Stomach smooth muscle (tissue), 2 donors: ENCODE results near the gene BMF.

Source experiments
- H3K27ac ChIP-seq: one replicate; pipeline ENCODE4 v1.7.0; 2013; ENCODE audit warnings: mild to moderate bottlenecking, low read length, inconsistent platforms
- H3K27me3 ChIP-seq, 2 donors: one replicate each; pipeline ENCODE4 v1.7.0; 2013; ENCODE audit warnings: low read length in 2 of 2; ENCODE audit not compliant: insufficient read depth in 2 of 2, control insufficient read depth in 1 of 2
- H3K36me3 ChIP-seq, 2 donors: one replicate each; pipeline ENCODE4 v1.7.0; 2013; ENCODE audit warnings: low read length in 2 of 2; ENCODE audit not compliant: control insufficient read depth in 2 of 2, insufficient read depth in 2 of 2
- H3K4me1 ChIP-seq: one replicate; pipeline ENCODE4 v1.7.0; 2013; ENCODE audit warnings: low read length; ENCODE audit not compliant: control insufficient read depth, insufficient read depth
- H3K4me3 ChIP-seq, 2 donors: one replicate each; pipeline ENCODE4 v1.7.0; 2013; ENCODE audit warnings: low read length in 2 of 2
- H3K9ac ChIP-seq, 2 donors: one replicate each; pipeline ENCODE4 v1.7.0; 2013; ENCODE audit warnings: low read length in 2 of 2, mild to moderate bottlenecking in 1 of 2
- H3K9me3 ChIP-seq, 2 donors: one replicate each; pipeline ENCODE4 v1.7.0; 2013; ENCODE audit warnings: low read length in 2 of 2; ENCODE audit not compliant: control insufficient read depth in 2 of 2
- donor health status: healthy.
- donor health status: Pancreatic carcinoma.

The BMF gene

GRCh38 chr15:40111888-40112287 lies 3.2 kb upstream of the BMF start:
- no peak overlapping the region for H3K9ac ChIP-seq
- no peak overlapping the region for H3K27ac ChIP-seq
- peaks cover 2% of the 10 kb centered on the region in 2 donors for H3K27me3 ChIP-seq
- no peaks in the 10 kb centered on the region for H3K36me3 ChIP-seq
- peaks cover 26% of the 10 kb centered on the region for H3K4me1 ChIP-seq
- H3K9me3 ChIP-seq = no peaks in the 10 kb centered on the region
- no peak overlapping the region for H3K4me3 ChIP-seq

DNA sequence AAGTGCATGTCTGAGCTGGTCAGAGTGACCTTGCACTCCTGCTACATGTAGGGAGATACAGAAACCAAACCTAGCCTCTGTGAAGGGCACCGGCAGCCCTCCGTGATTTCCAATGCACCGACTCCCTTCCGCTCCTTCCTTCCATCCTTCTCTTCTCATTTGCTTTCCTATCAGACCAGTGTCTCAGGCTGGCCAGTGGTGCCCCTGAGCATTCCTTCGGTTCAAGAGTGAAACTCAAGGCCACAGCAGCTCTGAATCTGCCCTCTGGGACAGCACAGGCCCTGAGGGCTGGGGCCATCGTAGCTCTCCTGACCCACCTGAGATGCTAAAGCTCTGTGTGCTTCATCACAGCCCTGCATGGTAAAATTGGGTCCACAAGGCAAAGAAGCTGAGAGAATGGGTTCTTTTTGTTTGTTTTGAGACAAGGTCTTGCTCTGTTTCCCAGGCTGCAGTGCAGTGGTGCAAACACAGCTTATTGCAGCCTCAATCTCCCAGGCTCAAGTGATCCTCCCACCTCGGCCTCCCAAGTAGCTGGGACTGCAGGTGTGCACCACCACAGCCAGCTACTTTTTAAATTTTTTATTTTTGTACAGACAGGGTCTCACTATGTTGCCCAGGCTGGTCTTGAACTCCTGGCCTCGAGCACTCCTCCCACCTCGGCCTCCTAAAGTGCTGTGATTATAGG lies 2.3 kb upstream of the BMF start:
- Histone ChIP-seq H3K9me3 (no peaks in the 10 kb centered on the region), H3K4me1 (peaks cover 31% of the 10 kb centered on the region), H3K4me3 (no peak overlapping the region), H3K9ac (no peak overlapping the region), H3K36me3 (no peaks in the 10 kb centered on the region), H3K27ac (no peak overlapping the region), H3K27me3 (peaks cover 2% of the 10 kb centered on the region in 2 donors)

DNA sequence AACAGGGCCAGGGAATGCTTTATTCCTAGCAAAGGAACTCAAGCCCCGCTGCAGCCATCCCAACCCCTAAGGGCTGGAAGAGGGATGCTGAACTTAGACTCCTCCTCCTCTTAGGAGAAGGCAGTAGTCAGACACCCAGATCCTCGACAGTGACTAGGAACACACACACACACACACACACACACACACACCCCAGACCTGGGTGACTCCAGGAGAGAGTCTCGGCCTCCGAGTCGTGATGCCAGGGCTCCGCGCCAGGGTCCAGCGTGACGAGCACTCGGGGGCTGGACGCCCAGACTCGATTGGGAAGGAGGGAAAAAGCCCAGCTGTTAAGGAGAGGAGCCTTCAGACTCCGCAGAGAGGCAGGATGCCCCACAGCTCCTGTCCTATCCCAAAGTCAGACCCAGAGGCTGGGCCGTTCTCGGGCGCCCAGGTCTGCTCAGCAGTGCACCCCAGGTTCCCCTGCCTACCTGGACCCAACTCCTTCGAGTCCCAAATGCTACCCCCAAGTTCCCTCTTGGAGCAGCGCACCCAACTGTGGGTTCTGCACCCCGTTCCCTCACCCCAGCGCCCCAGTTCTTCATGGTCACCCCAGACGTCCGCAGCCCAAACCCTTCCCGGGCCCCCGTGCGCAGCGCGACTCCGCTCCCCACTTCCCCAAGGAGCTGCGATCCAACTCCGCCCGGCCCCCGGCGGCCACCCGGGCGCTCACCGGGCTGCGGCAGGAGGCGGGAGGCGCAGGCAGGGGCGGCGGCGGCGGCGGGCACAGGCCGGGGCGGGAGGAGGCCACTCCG lies 421 bp downstream of the BMF start:
- Histone ChIP-seq H3K9me3 (no peaks in the 10 kb centered on the region), H3K4me1 (peaks cover 58% of the 10 kb centered on the region), H3K27ac (peak overlapping the region; percentile 70), H3K36me3 (no peaks in the 10 kb centered on the region), H3K4me3 (peak overlapping the region; percentile 87 to 91), H3K27me3 (peaks cover 2% of the 10 kb centered on the region in 2 donors), H3K9ac (peak overlapping the region; percentile 60 to 81)

GRCh38 chr15:40106203-40107161 lies 2.2 kb downstream of the BMF start:
- H3K9ac ChIP-seq = no peak overlapping the region

DNA sequence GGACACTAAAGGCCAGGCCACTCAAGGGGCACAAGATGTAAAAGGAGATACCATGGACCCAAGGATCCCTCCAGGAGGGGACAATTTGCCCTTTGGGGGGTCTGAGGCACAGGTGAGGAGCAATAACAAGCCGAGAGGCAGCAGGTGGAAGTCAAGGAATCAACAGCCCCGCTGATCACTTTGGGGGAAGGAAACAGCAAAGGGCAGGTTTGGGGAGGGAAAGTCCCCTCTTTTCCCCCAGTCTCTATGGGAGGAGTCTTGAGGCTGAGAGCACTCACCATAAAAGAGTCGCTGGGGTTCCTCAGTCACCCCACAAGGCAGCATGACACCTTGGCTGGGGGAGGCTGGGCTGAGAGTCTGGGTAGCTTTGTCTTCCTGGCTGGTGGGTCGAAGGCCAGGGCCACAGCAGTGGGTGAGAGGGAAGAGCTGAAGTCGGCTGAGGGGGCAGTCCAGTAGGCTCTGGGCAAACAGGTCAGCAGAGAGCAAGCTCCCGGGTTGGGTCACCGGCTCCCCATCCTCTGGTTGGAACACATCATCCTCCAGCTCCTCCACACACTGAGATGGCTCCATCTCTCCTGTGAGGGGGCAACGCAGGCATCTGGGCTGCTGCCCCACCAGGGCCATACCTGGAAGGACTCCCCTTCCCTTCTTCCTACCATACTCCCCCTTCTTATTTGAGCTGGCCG lies 3.0 kb downstream of the BMF start:
- peaks cover 81% of the 10 kb centered on the region for H3K4me1 ChIP-seq

More at GRCh38 chr15:40106203-40107161, 2.2 kb downstream of the BMF start:
- no peaks in the 10 kb centered on the region for H3K27me3 ChIP-seq
- H3K27ac ChIP-seq = peak overlapping the region; percentile 31
- H3K4me1 ChIP-seq = peaks cover 74% of the 10 kb centered on the region
- H3K9me3 ChIP-seq = no peaks in the 10 kb centered on the region
- peak overlapping the region in 1 of 2 donors; percentile 8 for H3K4me3 ChIP-seq
- H3K36me3 ChIP-seq = no peaks in the 10 kb centered on the region

DNA sequence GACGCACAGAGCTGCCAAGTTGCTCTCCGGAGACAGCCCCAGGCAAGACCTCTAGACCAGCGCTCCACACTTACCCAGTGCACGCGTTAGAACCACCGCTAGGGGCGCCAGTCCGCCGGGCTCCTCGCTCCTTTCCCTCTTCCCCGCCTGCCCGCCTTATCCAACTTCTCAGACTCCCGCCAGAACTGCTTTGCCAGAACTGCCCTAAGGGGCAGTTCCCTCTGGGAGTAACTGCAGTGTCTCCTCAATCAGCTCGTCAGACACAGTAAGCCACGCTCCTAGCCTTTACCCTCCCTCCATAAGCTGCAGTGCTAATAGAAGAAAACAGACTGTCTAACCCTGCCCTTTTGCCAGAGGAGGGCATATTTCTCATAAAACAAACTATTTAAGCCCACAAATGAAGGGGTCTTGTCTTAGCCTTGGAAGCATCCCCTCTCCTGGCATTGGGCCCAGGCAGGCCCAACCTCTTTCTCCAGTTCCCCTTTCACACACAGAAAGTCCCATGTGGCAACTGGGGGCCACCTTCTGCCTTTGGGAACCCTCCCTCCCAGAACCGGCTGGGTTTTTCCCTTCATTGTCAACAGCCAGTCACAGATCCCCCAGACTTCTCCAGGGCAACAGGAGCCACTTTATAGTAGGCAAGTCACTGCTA lies 3.7 kb downstream of the BMF start:
- H3K4me3 ChIP-seq = peak overlapping the region; percentile 33 to 59
- H3K27me3 ChIP-seq = no peaks in the 10 kb centered on the region
- no peaks in the 10 kb centered on the region for H3K36me3 ChIP-seq
- peak overlapping the region; percentile 40 to 51 for H3K9ac ChIP-seq
- H3K9me3 ChIP-seq = no peaks in the 10 kb centered on the region
- peak overlapping the region; percentile 89 for H3K27ac ChIP-seq
- peaks cover 88% of the 10 kb centered on the region for H3K4me1 ChIP-seq

More for the DNA sequence above, 3.0 kb downstream of the BMF start:
- Histone ChIP-seq H3K27me3 (no peaks in the 10 kb centered on the region), H3K4me3 (peak overlapping the region in 1 of 2 donors; percentile 59), H3K9ac (peak overlapping the region; percentile 40 to 51), H3K27ac (peak overlapping the region; percentile 89), H3K9me3 (no peaks in the 10 kb centered on the region), H3K36me3 (no peaks in the 10 kb centered on the region)

GRCh38 chr15:40104296-40104864 lies 4.3 kb downstream of the BMF start:
- H3K4me3 ChIP-seq = peak overlapping the region; percentile 21 to 59
- H3K27ac ChIP-seq = peak overlapping the region; percentile 89
- H3K9me3 ChIP-seq = no peaks in the 10 kb centered on the region

GRCh38 chr15:40103864-40104271 lies 4.8 kb downstream of the BMF start:
- H3K9ac ChIP-seq = no peak overlapping the region
- peak overlapping the region; percentile 21 to 59 for H3K4me3 ChIP-seq
- peak overlapping the region; percentile 89 for H3K27ac ChIP-seq
- no peaks in the 10 kb centered on the region for H3K36me3 ChIP-seq
- no peaks in the 10 kb centered on the region for H3K9me3 ChIP-seq
- H3K4me1 ChIP-seq = peaks cover 88% of the 10 kb centered on the region
- no peaks in the 10 kb centered on the region for H3K27me3 ChIP-seq

More at GRCh38 chr15:40104296-40104864, 4.3 kb downstream of the BMF start:
- no peaks in the 10 kb centered on the region for H3K36me3 ChIP-seq
- H3K9ac ChIP-seq = no peak overlapping the region
- H3K4me1 ChIP-seq = peaks cover 88% of the 10 kb centered on the region
- H3K27me3 ChIP-seq = no peaks in the 10 kb centered on the region
